ENCODE data around the gene UNKL. TPM values are rescaled to one million over a fixed set of nuclear protein-coding genes. Genes with fewer than 3 reads are reported as not detected.

UNKL gene
- total RNA-seq, 1 experiment from 2014 or later = 32.0 TPM

GRCh38 chr16:1455190-1456171, 41.0 kb upstream of the UNKL start:
- H2BK15ac ChIP-seq (ENCODE audit: low read depth, low read length) = no peak overlapping the region
- H4K5ac ChIP-seq (ENCODE audit: insufficient read length, low read depth, low read length) = no peak overlapping the region
- Mint-ChIP-seq H3K27ac (no peak overlapping the region), H3K36me3 (ENCODE audit: insufficient read depth in 1 of 3, low read depth in 3 of 3) (peaks cover 0 to 30% (median 30%) of the 10 kb centered on the region in 3 experiments; a peak in 6 of 7 replicates), H3K4me1 (no peaks in the 10 kb centered on the region), H3K27me3 (ENCODE audit: low read depth) (no peaks in the 10 kb centered on the region), H3K9me3 (no peaks in the 10 kb centered on the region), H3K4me3 (no peak overlapping the region)
- H3K56ac ChIP-seq (ENCODE audit: insufficient read length, low read depth, low read length) = no peak overlapping the region
- H2BK12ac ChIP-seq (ENCODE audit: insufficient read length, low read depth, low read length) = no peak overlapping the region
- no peaks in the 10 kb centered on the region for H3K79me1 ChIP-seq (ENCODE audit: insufficient read depth, low read depth, low read length, poor library complexity, severe bottlenecking)
- H3K14ac ChIP-seq (ENCODE audit: insufficient read depth, low read length) = no peak overlapping the region
- no peaks in the 10 kb centered on the region for H3K79me2 ChIP-seq (ENCODE audit: insufficient read depth, low read length)
- H2AK5ac ChIP-seq (ENCODE audit: insufficient read length, low read length) = no peak overlapping the region
- no peaks in the 10 kb centered on the region for H3K4me1 ChIP-seq (ENCODE audit: insufficient read depth, low read length)
- no peak overlapping the region for H3K4ac ChIP-seq (ENCODE audit: low read depth, low read length)
- no peak overlapping the region for H3K9ac ChIP-seq (ENCODE audit: extremely low read depth, insufficient read length, low read length)
- H3K4me2 ChIP-seq (ENCODE audit: insufficient read depth, insufficient read length, low read length) = no peak overlapping the region
- no peak overlapping the region for H3K18ac ChIP-seq (ENCODE audit: insufficient read length, low read depth, low read length)
- H4K20me1 ChIP-seq (ENCODE audit: control insufficient read depth, insufficient read depth, insufficient read length) = no peaks in the 10 kb centered on the region
- no CpG with 5 or more reads among the region's 41 CpGs for WGBS (ENCODE audit: extremely low coverage, insufficient read length, low lambda C conversion rate)
- no peak overlapping the region for H4K8ac ChIP-seq (replicated peaks; ENCODE audit: insufficient read length, low read depth, low read length)
- H2BK20ac ChIP-seq (ENCODE audit: low read depth, low read length, poor library complexity, severe bottlenecking) = no peak overlapping the region
- H3K9me3 ChIP-seq (ENCODE audit: control insufficient read depth, low read depth, low read length) = no peaks in the 10 kb centered on the region
- no peak overlapping the region for H3K27ac ChIP-seq (ENCODE audit: insufficient read length, low read depth, low read length)
- TF ChIP-seq, protein P1, sequence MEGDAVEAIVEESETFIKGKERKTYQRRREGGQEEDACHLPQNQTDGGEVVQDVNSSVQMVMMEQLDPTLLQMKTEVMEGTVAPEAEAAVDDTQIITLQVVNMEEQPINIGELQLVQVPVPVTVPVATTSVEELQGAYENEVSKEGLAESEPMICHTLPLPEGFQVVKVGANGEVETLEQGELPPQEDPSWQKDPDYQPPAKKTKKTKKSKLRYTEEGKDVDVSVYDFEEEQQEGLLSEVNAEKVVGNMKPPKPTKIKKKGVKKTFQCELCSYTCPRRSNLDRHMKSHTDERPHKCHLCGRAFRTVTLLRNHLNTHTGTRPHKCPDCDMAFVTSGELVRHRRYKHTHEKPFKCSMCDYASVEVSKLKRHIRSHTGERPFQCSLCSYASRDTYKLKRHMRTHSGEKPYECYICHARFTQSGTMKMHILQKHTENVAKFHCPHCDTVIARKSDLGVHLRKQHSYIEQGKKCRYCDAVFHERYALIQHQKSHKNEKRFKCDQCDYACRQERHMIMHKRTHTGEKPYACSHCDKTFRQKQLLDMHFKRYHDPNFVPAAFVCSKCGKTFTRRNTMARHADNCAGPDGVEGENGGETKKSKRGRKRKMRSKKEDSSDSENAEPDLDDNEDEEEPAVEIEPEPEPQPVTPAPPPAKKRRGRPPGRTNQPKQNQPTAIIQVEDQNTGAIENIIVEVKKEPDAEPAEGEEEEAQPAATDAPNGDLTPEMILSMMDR (conservative IDR thresholded peaks at IDR 0.05) = no peak
- no peak overlapping the region for H4K91ac ChIP-seq (ENCODE audit: insufficient read length, low read depth, low read length)
- H3T11ph ChIP-seq (ENCODE audit: low read length) = no peak overlapping the region
- DNase-seq = no peak
- H2BK120ac ChIP-seq (ENCODE audit: low read depth, low read length, poor library complexity, severe bottlenecking) = no peak overlapping the region
- H2AFZ ChIP-seq (ENCODE audit: low read length) = no peak overlapping the region
- H2BK5ac ChIP-seq (ENCODE audit: insufficient read length, low read length) = no peak overlapping the region
- no peak overlapping the region for H3K23ac ChIP-seq (ENCODE audit: insufficient read length, low read depth, low read length)
- no peaks in the 10 kb centered on the region for H3K23me2 ChIP-seq (ENCODE audit: insufficient read length, low read depth, low read length, poor library complexity, severe bottlenecking)
- no peaks in the 10 kb centered on the region for H3K27me3 ChIP-seq (ENCODE audit: insufficient read depth, low read length)
